AG04450 (cell line): ENCODE data around the gene CAMK2B. TPM values are rescaled to one million over a fixed set of nuclear protein-coding genes. Genes with fewer than 3 reads are reported as not detected.

Experiments used
- CTCF ChIA-PET: fragments of 300-600, 350-600 bp; formaldehyde crosslinking; extraction: SDS; loops from one replicate; lab custom pipeline; 2022; ENCODE audit warnings: antibody characterized with exemption, inconsistent platforms; lab: Charles Lee
- POLR2A ChIA-PET: fragments of 350-600 bp; formaldehyde crosslinking; extraction: SDS; loops from one replicate; lab custom pipeline; 2021; ENCODE audit warnings: antibody characterized with exemption, inconsistent platforms; lab: Yijun Ruan, JAX
- DNase-seq: peaks from one replicate; pipeline ENCODE4 v3.0.0-alpha.2; 2011; ENCODE audit warnings: low read depth, low spot score
- H3K27ac ChIP-seq: one replicate; pipeline ENCODE4 v1.5.1; 2012; ENCODE audit warnings: low read depth, low read length, control low read depth
- H3K27me3 ChIP-seq: one replicate; pipeline ENCODE4 v1.6.0; 2012; ENCODE audit warnings: low read length; ENCODE audit not compliant: control insufficient read depth, insufficient read depth
- H3K4me3 ChIP-seq: 2 replicates; pipeline ENCODE4 v1.5.1; 2011; ENCODE audit warnings: mild to moderate bottlenecking, low read depth, low read length, control low read depth
- H3K9me3 ChIP-seq: 2 replicates; pipeline ENCODE4 v1.5.1; 2012; ENCODE audit warnings: low read length; ENCODE audit not compliant: control insufficient read depth, insufficient read depth
- CTCF ChIP-seq: IDR thresholded peaks from 2 replicates; pipeline ENCODE4 v1.5.1; 2011; ENCODE audit warnings: low read depth, low read length, control low read depth, inconsistent platforms
- polyA plus RNA-seq: library from polyadenylated mRNA; depleted of rRNA; stranded (reverse); fragments of >200 nt; gene quantifications from 2 replicates; pipeline ENCODE4 v1.2.3, GENCODE V29; 2011

Gene CAMK2B
- polyA plus RNA-seq, 1 experiment, result not detected

GRCh38 chr7:44189286-44189992 is 136.0 kb downstream of the CAMK2B start, which contains the start of gene GCK:
Gene GCK (minus strand): TSS chr7:44189439. CDS start chr7:44188953, 486 bp downstream.
- CTCF ChIA-PET, result no interaction called here
- no peak for TF ChIP-seq CTCF

GRCh38 chr7:44188480-44189225 is 136.7 kb downstream of the CAMK2B start:
- TF ChIP-seq CTCF, result no peak
- DNase-seq, result no peak
- CTCF ChIA-PET, result no interaction called here
- no peak overlapping the region for H3K4me3 ChIP-seq
- peaks cover under 1% of the 10 kb centered on the region; the same call in 1 of the 2 replicates for H3K9me3 ChIP-seq
- H3K27ac ChIP-seq, result no peak overlapping the region
- POLR2A ChIA-PET, result no interaction called here
- H3K27me3 ChIP-seq, result peaks cover 8% of the 10 kb centered on the region

More at GRCh38 chr7:44189286-44189992, 136.0 kb downstream of the CAMK2B start, which contains the start of gene GCK:
- DNase-seq, result no peak
- Histone ChIP-seq H3K27ac (no peak within 1 kb of the TSS), H3K4me3 (no peak within 1 kb of the TSS), H3K27me3 (peaks cover 8% of the 10 kb centered on the region), H3K9me3 (peaks cover 3% of the 10 kb centered on the region; the same call in 1 of the 2 replicates)
- POLR2A ChIA-PET, result no interaction called here

- Histone ChIP-seq H3K4me3 (no peak overlapping the region), H3K9me3 (peaks cover 6% of the 10 kb centered on the region), H3K27ac (no peak overlapping the region), H3K27me3 (peaks cover 8% of the 10 kb centered on the region)
- DNase-seq, result no peak
- TF ChIP-seq CTCF, result no peak
- ChIA-PET CTCF (no interaction called here), POLR2A (no interaction called here)
Observed at GRCh38 chr7:44187636-44188416, 137.6 kb downstream of the CAMK2B start.

- TF ChIP-seq CTCF, result no peak
- H3K9me3 ChIP-seq, result peaks cover 12% of the 10 kb centered on the region
- H3K27ac ChIP-seq, result no peak overlapping the region
- no peak for DNase-seq
- CTCF ChIA-PET, result no interaction called here
- POLR2A ChIA-PET, result no interaction called here
- H3K27me3 ChIP-seq, result peaks cover 4% of the 10 kb centered on the region
- no peak overlapping the region for H3K4me3 ChIP-seq
Observed at GRCh38 chr7:44186736-44187135, 138.7 kb downstream of the CAMK2B start.
